ENCODE measurements around the gene SIM2. TPM values are rescaled to one million over a fixed set of nuclear protein-coding genes. Genes with fewer than 3 reads are reported as not detected.
A peak's percentile ranks its signal among the peaks of the same experiment; 100 is the strongest.

SIM2 gene
- total RNA-seq, 1 donor from 2014 or later = not detected

GRCh38 chr21:36780861-36781260 is 81.9 kb downstream of the SIM2 start:
- no peaks in the 10 kb centered on the region for H3K27me3 ChIP-seq (ENCODE audit: low read depth)
- H3K27ac ChIP-seq (replicated peaks) = no peak overlapping the region
- peaks cover 18% of the 10 kb centered on the region for H3K4me1 ChIP-seq
- no peak for TF ChIP-seq CTCF (IDR thresholded peaks at IDR 0.05; ENCODE audit: borderline replicate concordance)
- intact Hi-C loops (cut with micrococcal nuclease) = no loop called here
- no peaks in the 10 kb centered on the region for H3K36me3 ChIP-seq
- no peaks in the 10 kb centered on the region for H3K9me3 ChIP-seq (replicated peaks)
- H3K4me3 ChIP-seq = no peak overlapping the region
- no peak for DNase-seq

GRCh38 chr21:36783612-36784374 is 84.9 kb downstream of the SIM2 start:
- H3K27me3 ChIP-seq (ENCODE audit: low read depth) = no peaks in the 10 kb centered on the region
- H3K4me3 ChIP-seq = no peak overlapping the region
- intact Hi-C loops (cut with micrococcal nuclease) = no loop called here
- H3K27ac ChIP-seq (replicated peaks) = no peak overlapping the region
- H3K4me1 ChIP-seq = peaks cover 20% of the 10 kb centered on the region
- TF ChIP-seq CTCF (IDR thresholded peaks at IDR 0.05; ENCODE audit: borderline replicate concordance) = no peak
- H3K9me3 ChIP-seq (replicated peaks) = no peaks in the 10 kb centered on the region
- H3K36me3 ChIP-seq = no peaks in the 10 kb centered on the region
- no peak for DNase-seq

- no peaks in the 10 kb centered on the region for H3K36me3 ChIP-seq
- no peaks in the 10 kb centered on the region for H3K27me3 ChIP-seq (ENCODE audit: low read depth)
- no peak overlapping the region for H3K27ac ChIP-seq (replicated peaks)
- peak; percentile 71 for DNase-seq
- intact Hi-C loops (cut with micrococcal nuclease) = no loop called here
- H3K9me3 ChIP-seq (replicated peaks) = no peaks in the 10 kb centered on the region
- no peak for TF ChIP-seq CTCF (IDR thresholded peaks at IDR 0.05; ENCODE audit: borderline replicate concordance)
- no peak overlapping the region for H3K4me3 ChIP-seq
- peaks cover 20% of the 10 kb centered on the region for H3K4me1 ChIP-seq
Measured at GRCh38 chr21:36784947-36785346, 86.0 kb downstream of the SIM2 start.

- Histone ChIP-seq H3K27ac (replicated peaks) (no peak overlapping the region), H3K4me3 (no peak overlapping the region), H3K36me3 (no peaks in the 10 kb centered on the region), H3K27me3 (ENCODE audit: low read depth) (no peaks in the 10 kb centered on the region), H3K4me1 (peaks cover 20% of the 10 kb centered on the region), H3K9me3 (replicated peaks) (no peaks in the 10 kb centered on the region)
- intact Hi-C loops (cut with micrococcal nuclease) = no loop called here
- TF ChIP-seq CTCF (IDR thresholded peaks at IDR 0.05; ENCODE audit: borderline replicate concordance) = no peak
- no peak for DNase-seq
Measured at GRCh38 chr21:36785615-36786014, 86.7 kb downstream of the SIM2 start.

GRCh38 chr21:36786186-36786585 is 87.3 kb downstream of the SIM2 start:
- Histone ChIP-seq H3K27me3 (ENCODE audit: low read depth) (no peaks in the 10 kb centered on the region), H3K36me3 (no peaks in the 10 kb centered on the region), H3K4me1 (peaks cover 20% of the 10 kb centered on the region), H3K4me3 (no peak overlapping the region), H3K27ac (replicated peaks) (no peak overlapping the region), H3K9me3 (replicated peaks) (no peaks in the 10 kb centered on the region)
- no peak for TF ChIP-seq CTCF (IDR thresholded peaks at IDR 0.05; ENCODE audit: borderline replicate concordance)
- intact Hi-C loops (cut with micrococcal nuclease) = no loop called here
- DNase-seq = no peak

Measured in left ventricle myocardium inferior (tissue), 1 donor.